WTC11 (cell line): ENCODE data around the gene IFNAR1.

Experiments
- CREB1 ChIP-seq: sonication (generic); formaldehyde crosslinking; IDR thresholded peaks from 2 replicates; pipeline ENCODE4 v1.8.0; 2023; ENCODE audit warnings: mild to moderate bottlenecking, missing genetic modification reagents
- CTCF ChIP-seq: fragments of 200-600 bp; IDR thresholded peaks from 2 replicates; pipeline ENCODE4 v1.8.0; 2022; ENCODE audit warnings: antibody characterized with exemption
- ERG ChIP-seq: fragments of 250-450 bp; sonication (Bioruptor Pico); IDR thresholded peaks from 2 replicates; pipeline ENCODE4 v1.8.0; 2021; ENCODE audit warnings: mild to moderate bottlenecking
- KAT7 ChIP-seq: sonication (generic); formaldehyde crosslinking; IDR thresholded peaks from 2 replicates; pipeline ENCODE4 v1.8.1; 2023; ENCODE audit warnings: missing genetic modification reagents, mild to moderate bottlenecking, borderline replicate concordance
- NR3C1 ChIP-seq: sonication (generic); formaldehyde crosslinking; conservative IDR thresholded peaks from 2 replicates; pipeline ENCODE4 v1.8.1; 2023; ENCODE audit warnings: low read depth, mild to moderate bottlenecking, missing genetic modification reagents
- TP53 ChIP-seq: sonication (generic); formaldehyde crosslinking; IDR thresholded peaks from 2 replicates; pipeline ENCODE4 v1.8.1; 2023; ENCODE audit warnings: mild to moderate bottlenecking, missing genetic modification reagents
- USF1 ChIP-seq: sonication (generic); formaldehyde crosslinking; IDR thresholded peaks from 2 replicates; pipeline ENCODE4 v1.8.0; 2022; ENCODE audit warnings: mild to moderate bottlenecking, missing genetic modification reagents
- ZNF232 ChIP-seq: sonication (generic); formaldehyde crosslinking; IDR thresholded peaks from 2 replicates; pipeline ENCODE4 v1.8.0; 2022; ENCODE audit warnings: mild to moderate bottlenecking, missing genetic modification reagents
- ZNF281 ChIP-seq: sonication (generic); formaldehyde crosslinking; IDR thresholded peaks from 2 replicates; pipeline ENCODE4 v1.8.0; 2023; ENCODE audit warnings: mild to moderate bottlenecking, missing genetic modification reagents
- ZNF425 ChIP-seq: fragments of 250-450 bp; sonication (Bioruptor Pico); conservative IDR thresholded peaks from 2 replicates; pipeline ENCODE4 v1.9.0; 2021; ENCODE audit warnings: mild to moderate bottlenecking

GRCh38 chr21:33372582-33372981 lies 47.8 kb downstream of the IFNAR1 start:
- TF ChIP-seq CTCF (no peak), ZNF425 (no peak), ZNF232 (CRISPR knock-in tag) (no peak), TP53 (CRISPR knock-in tag) (no peak), KAT7 (CRISPR knock-in tag) (no peak), USF1 (no peak), ERG (CRISPR knock-in tag) (no peak), NR3C1 (CRISPR knock-in tag) (no peak), CREB1 (no peak), ZNF281 (no peak)
